Activated T-helper 1 cell treated with anti-CD3 and anti-CD28 coated beads, Interleukin-2, amount 50 U/mL, for 16 hours (primary cell): ENCODE results near the gene RNF225.
"Not testable (repeated sequence)": the region's sequence is repeated elsewhere in the genome, so short reads cannot be mapped to it uniquely, and the experiment has no call there.

Experiments used
- DNase-seq, 2 donors: peaks; one replicate each; pipeline ENCODE4 v3.0.0-alpha.2; 2020; ENCODE audit warnings: low read depth in 1 of 2, low spot score in 1 of 2

The RNF225 gene

GRCh38 chr19:58386576-58387337 lies 8.7 kb upstream of the RNF225 start, which contains the start of gene RPS5:
RPS5 (plus strand) TSS chr19:58387269; CDS start chr19:58388138, 869 bp downstream.
- peak; percentile 86 to 94 for DNase-seq

- DNase-seq = no peak
Measured at GRCh38 chr19:58387338-58388174, 7.9 kb upstream of the RNF225 start.

GRCh38 chr19:58388175-58388526 lies 7.3 kb upstream of the RNF225 start:
- no peak for DNase-seq

GRCh38 chr19:58392945-58393724 lies 2.3 kb upstream of the RNF225 start:
- no peak for DNase-seq

- DNase-seq = no peak
Measured at GRCh38 chr19:58393725-58394033, 1.8 kb upstream of the RNF225 start.

GRCh38 chr19:58394821-58395219 lies 636 bp upstream of the RNF225 start:
- no peak for DNase-seq

- no peak for DNase-seq
Measured at GRCh38 chr19:58395979-58396627, 647 bp downstream of the RNF225 start.

GRCh38 chr19:58396691-58397532 lies 1.5 kb downstream of the RNF225 start:
- no peak for DNase-seq

GRCh38 chr19:58397533-58398037 lies 2.1 kb downstream of the RNF225 start:
- no peak for DNase-seq

- no peak for DNase-seq
Measured at GRCh38 chr19:58398087-58398486, 2.6 kb downstream of the RNF225 start.

- no peak for DNase-seq
Measured at GRCh38 chr19:58398545-58398944, 3.1 kb downstream of the RNF225 start.

- DNase-seq = no peak
Measured at GRCh38 chr19:58399903-58400302, 4.4 kb downstream of the RNF225 start.

- DNase-seq = no peak
Measured at GRCh38 chr19:58400316-58400915, 5.0 kb downstream of the RNF225 start.

- peak; percentile 97 to 99 for DNase-seq
Measured at GRCh38 chr19:58400916-58401839, 5.7 kb downstream of the RNF225 start.

- no peak for DNase-seq
Measured at GRCh38 chr19:58401840-58402421, 6.5 kb downstream of the RNF225 start.

- DNase-seq = not testable (repeated sequence)
Measured at GRCh38 chr19:58403920-58404478, 8.5 kb downstream of the RNF225 start.

GRCh38 chr19:58406818-58407657 lies 11.6 kb downstream of the RNF225 start:
- DNase-seq = no peak
